WTC11 (cell line): Measurements from ENCODE around the gene LILRB3. TPM values are rescaled to one million over a fixed set of nuclear protein-coding genes. Genes with fewer than 3 reads are reported as not detected.

Experiments used
- ATAC-seq: fragments of 200-7000 bp; cut with Tn5 transposase; 2 replicates; pipeline ENCODE4 v1.10.0; 2021; ENCODE audit warnings: mild to moderate bottlenecking, moderate library complexity
- CTCF ChIA-PET: fragments of 300-600 bp; sonication (Branson Sonifier 250); formaldehyde crosslinking; loops from one replicate; lab custom pipeline; 2021; ENCODE audit warnings: antibody characterized with exemption; lab: Charles Lee
- POLR2A ChIA-PET: fragments of 350-600 bp; sonication (Branson Sonifier 250); formaldehyde crosslinking; loops from one replicate; lab custom pipeline; 2021; ENCODE audit warnings: antibody characterized with exemption; lab: Charles Lee
- DNase-seq: peaks from one replicate; pipeline ENCODE4 v3.0.0; 2021; ENCODE audit warnings: low spot score
- H3K27ac Mint-ChIP-seq: 2 replicates; pipeline ENCODE4 v1.8.0; 2021; ENCODE audit warnings: mixed read lengths
- H3K27me3 Mint-ChIP-seq: 2 replicates; pipeline ENCODE4 v1.8.0; 2021; ENCODE audit warnings: low read depth, mild to moderate bottlenecking, moderate library complexity, mixed read lengths
- H3K36me3 Mint-ChIP-seq: 2 replicates; pipeline ENCODE4 v1.8.0; 2021; ENCODE audit warnings: mixed read lengths
- H3K4me1 Mint-ChIP-seq: 2 replicates; pipeline ENCODE4 v1.8.0; 2022; ENCODE audit warnings: mixed read lengths
- H3K4me3 Mint-ChIP-seq: 2 replicates; pipeline ENCODE4 v1.8.0; 2021; ENCODE audit warnings: mild to moderate bottlenecking, moderate library complexity, mixed read lengths
- H3K9me3 Mint-ChIP-seq: 2 replicates; pipeline ENCODE4 v1.8.0; 2021; ENCODE audit warnings: mixed read lengths
- AR ChIP-seq: fragments of 250-450 bp; sonication (Bioruptor Pico); IDR thresholded peaks from 2 replicates; pipeline ENCODE4 v1.9.0; 2021; ENCODE audit warnings: mild to moderate bottlenecking
- CREB1 ChIP-seq: sonication (generic); formaldehyde crosslinking; IDR thresholded peaks from 2 replicates; pipeline ENCODE4 v1.8.0; 2023; ENCODE audit warnings: mild to moderate bottlenecking, missing genetic modification reagents
- CTCF ChIP-seq: fragments of 200-600 bp; IDR thresholded peaks from 2 replicates; pipeline ENCODE4 v1.8.0; 2022; ENCODE audit warnings: antibody characterized with exemption
- FOXP4 ChIP-seq: sonication (generic); formaldehyde crosslinking; IDR thresholded peaks from 2 replicates; pipeline ENCODE4 v1.8.0; 2022; ENCODE audit warnings: mild to moderate bottlenecking, missing genetic modification reagents
- GRHL2 ChIP-seq: fragments of 250-450 bp; sonication (Bioruptor Pico); IDR thresholded peaks from 2 replicates; pipeline ENCODE4 v1.8.0; 2022; ENCODE audit warnings: mild to moderate bottlenecking, moderate library complexity; ENCODE audit not compliant: insufficient replicate concordance, severe bottlenecking
- GTF2I ChIP-seq: fragments of 250-450 bp; sonication (Bioruptor Pico); conservative IDR thresholded peaks from 2 replicates; pipeline ENCODE4 v1.4.0; 2021; ENCODE audit warnings: mild to moderate bottlenecking
- HMGXB4 ChIP-seq: sonication (generic); formaldehyde crosslinking; IDR thresholded peaks from 2 replicates; pipeline ENCODE4 v1.8.1; 2023; ENCODE audit warnings: mild to moderate bottlenecking, moderate library complexity, missing genetic modification reagents
- JUN ChIP-seq: sonication (generic); formaldehyde crosslinking; IDR thresholded peaks from 2 replicates; pipeline ENCODE4 v1.8.0; 2023; ENCODE audit warnings: mild to moderate bottlenecking, missing genetic modification reagents
- MYBL2 ChIP-seq: sonication (generic); formaldehyde crosslinking; IDR thresholded peaks from 2 replicates; pipeline ENCODE4 v1.8.1; 2023; ENCODE audit warnings: mild to moderate bottlenecking, moderate library complexity, missing genetic modification reagents
- NFE2L1 ChIP-seq: sonication (generic); formaldehyde crosslinking; IDR thresholded peaks from 2 replicates; pipeline ENCODE4 v1.8.1; 2023; ENCODE audit warnings: missing genetic modification reagents
- PRRX2 ChIP-seq: fragments of 250-450 bp; sonication (Bioruptor Pico); IDR thresholded peaks from 2 replicates; pipeline ENCODE4 v1.8.0; 2021; ENCODE audit warnings: mild to moderate bottlenecking
- SMAD3 ChIP-seq: sonication (generic); formaldehyde crosslinking; IDR thresholded peaks from 2 replicates; pipeline ENCODE4 v1.8.0; 2022; ENCODE audit warnings: missing genetic modification reagents, mild to moderate bottlenecking, borderline replicate concordance
- SMAD4 ChIP-seq: sonication (generic); formaldehyde crosslinking; IDR thresholded peaks from 2 replicates; pipeline ENCODE4 v1.8.0; 2022; ENCODE audit warnings: mild to moderate bottlenecking, missing genetic modification reagents
- TCF7 ChIP-seq: sonication (generic); formaldehyde crosslinking; IDR thresholded peaks from 2 replicates; pipeline ENCODE4 v1.8.0; 2022; ENCODE audit warnings: mild to moderate bottlenecking, low read depth, missing genetic modification reagents, moderate library complexity
- TEAD4 ChIP-seq: sonication (generic); formaldehyde crosslinking; IDR thresholded peaks from 2 replicates; pipeline ENCODE4 v1.8.0; 2022; ENCODE audit warnings: mild to moderate bottlenecking, missing genetic modification reagents
- ZBTB21 ChIP-seq: sonication (generic); formaldehyde crosslinking; IDR thresholded peaks from 2 replicates; pipeline ENCODE4 v1.8.1; 2023; ENCODE audit warnings: mild to moderate bottlenecking, missing genetic modification reagents, borderline replicate concordance
- ZNF121 ChIP-seq: sonication (generic); formaldehyde crosslinking; IDR thresholded peaks from 2 replicates; pipeline ENCODE4 v1.8.0; 2023; ENCODE audit warnings: missing genetic modification reagents
- ZNF416 ChIP-seq: fragments of 250-450 bp; sonication (Bioruptor Pico); IDR thresholded peaks from 2 replicates; pipeline ENCODE4 v1.9.0; 2021; ENCODE audit warnings: mild to moderate bottlenecking, inconsistent platforms
- ZNF532 ChIP-seq: fragments of 250-450 bp; sonication (Bioruptor Pico); IDR thresholded peaks from 2 replicates; pipeline ENCODE4 v1.9.0; 2021; ENCODE audit warnings: mild to moderate bottlenecking, borderline replicate concordance
- ZNF671 ChIP-seq: fragments of 250-450 bp; sonication (Bioruptor Pico); IDR thresholded peaks from 2 replicates; pipeline ENCODE4 v1.8.0; 2021; ENCODE audit warnings: mild to moderate bottlenecking
- ZSCAN18 ChIP-seq: fragments of 250-450 bp; sonication (Bioruptor Pico); IDR thresholded peaks from 2 replicates; pipeline ENCODE4 v2.1.2; 2022; ENCODE audit warnings: mild to moderate bottlenecking, moderate library complexity
- total RNA-seq: library from RNA; stranded (reverse); gene quantifications from 3 replicates; pipeline ENCODE4 v1.2.3, GENCODE V29; 2021

The LILRB3 gene
- total RNA-seq, 1 experiment from 2014 or later, result not detected

GRCh38 chr19:54252243-54252642 lies 29.4 kb upstream of the LILRB3 start:
- no peak for ATAC-seq
- TF ChIP-seq ZNF671 (CRISPR knock-in tag) (no peak), GTF2I (CRISPR knock-in tag) (no peak), MYBL2 (CRISPR knock-in tag) (no peak), ZNF532 (CRISPR knock-in tag) (no peak), NFE2L1 (CRISPR knock-in tag) (no peak), ZNF416 (CRISPR knock-in tag) (no peak), GRHL2 (no peak), CTCF (no peak), SMAD3 (CRISPR knock-in tag) (no peak), FOXP4 (CRISPR knock-in tag) (no peak), CREB1 (CRISPR knock-in tag) (no peak), JUN (no peak)
- TF ChIP-seq, all 79 proteins: peak for 0
- Mint-ChIP-seq H3K27me3 (peaks cover 28% of the 10 kb centered on the region), H3K9me3 (no peaks in the 10 kb centered on the region), H3K4me3 (no peak overlapping the region), H3K4me1 (peaks cover 3% of the 10 kb centered on the region; the same call in 1 of the 2 replicates), H3K27ac (no peak overlapping the region), H3K36me3 (no peaks in the 10 kb centered on the region)
- CTCF ChIA-PET, result interaction anchor here (1.6 to 3.3 kb wide), 2 partner anchors 14 to 139 kb away, joined by 5 to 26 read pairs; no protein-coding TSS in a partner anchor
- DNase-seq, result no peak
- POLR2A ChIA-PET, result no interaction called here

- no peaks in the 10 kb centered on the region for H3K9me3 Mint-ChIP-seq
- H3K4me1 Mint-ChIP-seq, result no peaks in the 10 kb centered on the region
- ATAC-seq (no peak), DNase-seq (no peak)
- CTCF ChIA-PET, result interaction anchor here (0.6 to 1.0 kb wide), 3 partner anchors 18 to 78 kb away, joined by 3 to 4 read pairs (median 3); no protein-coding TSS in a partner anchor
- H3K36me3 Mint-ChIP-seq, result no peaks in the 10 kb centered on the region
- TF ChIP-seq TEAD4 (CRISPR knock-in tag) (no peak), PRRX2 (CRISPR knock-in tag) (no peak), TCF7 (no peak), ZSCAN18 (CRISPR knock-in tag) (no peak), NFE2L1 (CRISPR knock-in tag) (no peak), AR (CRISPR knock-in tag) (no peak), ZNF416 (CRISPR knock-in tag) (no peak), HMGXB4 (no peak), ZNF121 (no peak), SMAD4 (no peak), ZBTB21 (CRISPR knock-in tag) (no peak)
- H3K27me3 Mint-ChIP-seq, result peaks cover 32% of the 10 kb centered on the region
- H3K4me3 Mint-ChIP-seq, result no peak overlapping the region
- POLR2A ChIA-PET, result no interaction called here
- no peak overlapping the region for H3K27ac Mint-ChIP-seq
Observed at GRCh38 chr19:54248016-54248601, 25.3 kb upstream of the LILRB3 start.
